Measurements from ENCODE around the gene ERCC2. TPM values are rescaled to one million over a fixed set of nuclear protein-coding genes. Genes with fewer than 3 reads are reported as not detected.
"Not testable (repeated sequence)": the region's sequence is repeated elsewhere in the genome, so short reads cannot be mapped to it uniquely, and the experiment has no call there.

Gene ERCC2
- total RNA-seq, 1 experiment from 2014 or later = 58.9 TPM

DNA sequence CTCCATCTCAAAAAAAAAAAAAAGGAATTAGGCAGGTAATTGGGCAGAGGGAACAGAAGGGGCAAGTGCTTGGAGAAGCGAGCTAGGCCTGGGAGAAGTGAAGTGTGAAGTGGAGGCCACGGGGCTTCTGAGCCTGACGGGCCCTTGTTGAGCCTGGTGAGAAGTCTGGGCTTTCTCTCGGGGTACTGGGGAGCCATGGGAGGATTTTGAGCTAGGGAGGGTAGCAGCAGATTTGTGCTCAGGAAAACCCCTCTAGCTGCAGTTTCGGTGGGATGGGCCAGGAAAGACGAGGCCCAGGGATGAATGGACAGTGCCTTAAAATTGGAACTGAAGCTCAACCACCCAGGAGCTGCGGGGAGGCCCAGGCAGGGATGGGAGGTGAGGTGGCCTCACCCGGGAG is 44.1 kb upstream of the ERCC2 start:
- peaks cover 4 to 25% of the 10 kb centered on the region in 2 experiments; a peak in 3 of 4 replicates for H3K4me1 ChIP-seq (ENCODE audit: control insufficient read depth in 1 of 2, insufficient read depth in 2 of 2, low read length in 2 of 2)
- no peak for DNase-seq (ENCODE audit: low read depth, low spot score)
- ATAC-seq = no peak
- no peaks in the 10 kb centered on the region for H3K9me3 ChIP-seq (ENCODE audit: control insufficient read depth in 1 of 2, insufficient read depth in 1 of 2, low read depth in 1 of 2, low read length in 2 of 2)
- ChIA-PET RAD21 (ENCODE audit: low non-redundant PET in 1 of 2, low total read pairs in 2 of 2, uncharacterized antibody in 2 of 2, unreplicated experiment in 2 of 2) (no interaction called here), CTCF (interaction anchor here (2.2 kb wide), 1 partner anchor 64 kb away, joined by 7 read pairs; no protein-coding TSS in a partner anchor), POLR2A (interaction anchor here (0.7 to 1.5 kb wide), 2 partner anchors 10 to 524 kb away, joined by 4 read pairs; no protein-coding TSS in a partner anchor)
- peaks cover 24 to 39% of the 10 kb centered on the region in 2 experiments; a peak in 3 of 4 replicates for H3K36me3 ChIP-seq (ENCODE audit: control insufficient read depth in 1 of 2, insufficient read depth in 2 of 2, low read length in 2 of 2)
- no peak overlapping the region for H3K9ac ChIP-seq (ENCODE audit: low read length)
- no peaks in the 10 kb centered on the region for H3K9me2 ChIP-seq (ENCODE audit: insufficient read depth)
- H3K27ac ChIP-seq (ENCODE audit: low read depth, low read length) = no peak overlapping the region
- H3K27me3 ChIP-seq (ENCODE audit: insufficient read depth, low read length) = no peaks in the 10 kb centered on the region
- BruUV-seq (replicated peaks) = no TSS peak
- intact Hi-C loops (cut with micrococcal nuclease) = no loop called here
- no peak overlapping the region for H3K4me2 ChIP-seq (ENCODE audit: low read length)
- H3K4me3 ChIP-seq (replicated peaks in 1 of 2; ENCODE audit: low read depth in 1 of 2, low read length in 2 of 2) = no peak overlapping the region
- H2AFZ ChIP-seq (ENCODE audit: low read depth, low read length, poor library complexity, severe bottlenecking) = no peak overlapping the region
- no peaks in the 10 kb centered on the region for H4K20me1 ChIP-seq (ENCODE audit: insufficient read depth)
- H3K79me2 ChIP-seq (ENCODE audit: insufficient read depth, low read length) = peaks cover 10% of the 10 kb centered on the region; the same call in 1 of the 2 replicates
- TF ChIP-seq SRF (IDR thresholded peaks at IDR 0.05; ENCODE audit: low read depth) = no peak
- no peak for TF ChIP-seq YY1 (IDR thresholded peaks at IDR 0.05; ENCODE audit: extremely low read depth, insufficient replicate concordance, low read depth, low read length)
- TF ChIP-seq CEBPB (IDR thresholded peaks at IDR 0.05; ENCODE audit: low read depth) = no peak
- TF ChIP-seq FOSL1 (IDR thresholded peaks at IDR 0.05; ENCODE audit: low read depth) = no peak
- TF ChIP-seq, protein P1, sequence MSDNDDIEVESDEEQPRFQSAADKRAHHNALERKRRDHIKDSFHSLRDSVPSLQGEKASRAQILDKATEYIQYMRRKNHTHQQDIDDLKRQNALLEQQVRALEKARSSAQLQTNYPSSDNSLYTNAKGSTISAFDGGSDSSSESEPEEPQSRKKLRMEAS (IDR thresholded peaks at IDR 0.05) = no peak
- no peak for TF ChIP-seq CBX3 (IDR thresholded peaks at IDR 0.05; ENCODE audit: low read depth)
- TF ChIP-seq RAD21 (IDR thresholded peaks at IDR 0.05; ENCODE audit: low read depth) = no peak

DNA sequence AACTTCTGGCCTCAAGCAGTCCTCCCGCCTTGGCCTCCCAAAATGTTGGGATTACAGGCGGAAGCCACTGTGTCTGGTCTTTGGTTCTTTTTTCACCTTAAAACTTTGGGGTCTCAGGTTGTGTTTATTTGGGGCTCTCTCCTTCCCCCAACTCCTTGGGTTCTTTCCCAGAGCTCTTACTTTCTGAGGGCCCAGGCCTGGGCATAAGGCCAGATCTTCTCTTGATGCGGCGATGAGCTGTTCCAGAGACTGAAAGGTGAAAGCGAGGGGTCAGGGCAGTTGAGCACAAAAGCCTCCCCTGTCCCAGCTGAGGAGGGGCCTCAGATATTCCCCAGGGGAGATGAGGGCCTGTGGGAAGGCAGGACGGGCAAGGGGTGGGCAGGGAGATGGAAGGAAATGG is 43.1 kb upstream of the ERCC2 start:
- Histone ChIP-seq H3K36me3 (ENCODE audit: control insufficient read depth in 1 of 2, insufficient read depth in 2 of 2, low read length in 2 of 2) (peaks cover 21 to 39% of the 10 kb centered on the region in 2 experiments; a peak in 3 of 4 replicates), H2AFZ (ENCODE audit: low read depth, low read length, poor library complexity, severe bottlenecking) (no peak overlapping the region), H3K4me1 (ENCODE audit: control insufficient read depth in 1 of 2, insufficient read depth in 2 of 2, low read length in 2 of 2) (peaks cover 4 to 25% of the 10 kb centered on the region in 2 experiments; a peak in 3 of 4 replicates), H3K27me3 (ENCODE audit: insufficient read depth, low read length) (no peaks in the 10 kb centered on the region), H3K27ac (ENCODE audit: low read depth, low read length) (peak overlapping the region; percentile 26; the same call in 1 of the 2 replicates), H3K79me2 (ENCODE audit: insufficient read depth, low read length) (peaks cover 19% of the 10 kb centered on the region; the same call in 1 of the 2 replicates), H3K9ac (ENCODE audit: low read length) (no peak overlapping the region), H4K20me1 (ENCODE audit: insufficient read depth) (no peaks in the 10 kb centered on the region), H3K9me3 (ENCODE audit: control insufficient read depth in 1 of 2, insufficient read depth in 1 of 2, low read depth in 1 of 2, low read length in 2 of 2) (no peaks in the 10 kb centered on the region), H3K4me3 (replicated peaks in 1 of 2; ENCODE audit: low read depth in 1 of 2, low read length in 2 of 2) (no peak overlapping the region), H3K9me2 (ENCODE audit: insufficient read depth) (no peaks in the 10 kb centered on the region), H3K4me2 (ENCODE audit: low read length) (no peak overlapping the region)
- ChIA-PET POLR2A (no interaction called here), RAD21 (ENCODE audit: low non-redundant PET in 1 of 2, low total read pairs in 2 of 2, uncharacterized antibody in 2 of 2, unreplicated experiment in 2 of 2) (no interaction called here), CTCF (interaction anchor here (1.3 kb wide), 1 partner anchor 26 kb away, joined by 3 read pairs; no protein-coding TSS in a partner anchor)
- TF ChIP-seq ZNF274 (IDR thresholded peaks at IDR 0.05; ENCODE audit: low read depth, low read length) (no peak), ZFX (IDR thresholded peaks at IDR 0.05) (no peak), POLR2AphosphoS5 (IDR thresholded peaks at IDR 0.05; ENCODE audit: low read depth, low read length) (no peak), RAD21 (IDR thresholded peaks at IDR 0.05; ENCODE audit: low read depth) (no peak)
- BruUV-seq (replicated peaks) = no TSS peak
- no peak for ATAC-seq
- DNase-seq (ENCODE audit: low read depth, low spot score) = no peak
- intact Hi-C loops (cut with micrococcal nuclease) = no loop called here

GRCh38 chr19:45410330-45410729 is 40.0 kb upstream of the ERCC2 start:
- DNase-seq (ENCODE audit: low read depth, low spot score); CTCF ChIA-PET: not testable (repeated sequence)
- peaks cover 37% of the 10 kb centered on the region for H3K79me2 ChIP-seq (ENCODE audit: insufficient read depth, low read length)

More at GRCh38 chr19:45410330-45410729, 40.0 kb upstream of the ERCC2 start:
- H3K9me2 ChIP-seq (ENCODE audit: insufficient read depth); H4K20me1 ChIP-seq (ENCODE audit: insufficient read depth); RAD21 ChIA-PET (ENCODE audit: low non-redundant PET in 1 of 2, low total read pairs in 2 of 2, uncharacterized antibody in 2 of 2, unreplicated experiment in 2 of 2); BruUV-seq (replicated peaks); H3K4me3 ChIP-seq (replicated peaks in 1 of 2; ENCODE audit: low read depth in 1 of 2, low read length in 2 of 2); H2AFZ ChIP-seq (ENCODE audit: low read depth, low read length, poor library complexity, severe bottlenecking); H3K4me2 ChIP-seq (ENCODE audit: low read length); H3K27ac ChIP-seq (ENCODE audit: low read depth, low read length); H3K9ac ChIP-seq (ENCODE audit: low read length); ATAC-seq; POLR2A ChIA-PET; H3K27me3 ChIP-seq (ENCODE audit: insufficient read depth, low read length); intact Hi-C loops (cut with micrococcal nuclease); H3K9me3 ChIP-seq (ENCODE audit: control insufficient read depth in 1 of 2, insufficient read depth in 1 of 2, low read depth in 1 of 2, low read length in 2 of 2): not testable (repeated sequence)
- Histone ChIP-seq H3K4me1 (ENCODE audit: control insufficient read depth in 1 of 2, insufficient read depth in 2 of 2, low read length in 2 of 2) (peaks cover 0 to 26% of the 10 kb centered on the region in 2 experiments; a peak in 2 of 4 replicates), H3K36me3 (ENCODE audit: control insufficient read depth in 1 of 2, insufficient read depth in 2 of 2, low read length in 2 of 2) (peaks cover 13 to 32% of the 10 kb centered on the region in 2 experiments; a peak in 3 of 4 replicates)
